Caco-2 (cell line): ENCODE data around the gene KLHL35. TPM values are rescaled to one million over a fixed set of nuclear protein-coding genes. Genes with fewer than 3 reads are reported as not detected.

Experiments used
- BruUV-seq: library from RNA; stranded (reverse); fragments of 400-500 nt; replicated peaks from 2 replicates; lab custom pipeline; 2021; lab: Mats Ljungman, UMichigan
- CTCF ChIA-PET: fragments of 300-600 bp; sonication (Branson Sonifier 250); formaldehyde crosslinking; loops from one replicate; lab custom pipeline; 2022; ENCODE audit warnings: antibody characterized with exemption; lab: Charles Lee
- POLR2A ChIA-PET: fragments of 300-600 bp; sonication (Branson Sonifier 250); formaldehyde crosslinking; loops from one replicate; lab custom pipeline; 2022; ENCODE audit warnings: antibody characterized with exemption; lab: Charles Lee
- DNase-seq, 2 experiments: peaks; one replicate each; pipeline versions ENCODE4 v3.0.0 to v3.0.0-alpha.2; 2020 to 2022
- H3K27me3 ChIP-seq: replicated peaks from 2 replicates; pipeline ENCODE4 v1.6.0; 2011; ENCODE audit warnings: low read length; ENCODE audit not compliant: control insufficient read depth, insufficient read depth
- H3K36me3 ChIP-seq: 2 replicates; pipeline ENCODE4 v1.5.1; 2011; ENCODE audit warnings: low read length; ENCODE audit not compliant: control insufficient read depth, insufficient read depth
- H3K4me1 ChIP-seq: fragments of 250-450 bp; sonication (Bioruptor Pico); 2 replicates; pipeline ENCODE4 v1.5.1; 2020; ENCODE audit warnings: mild to moderate bottlenecking
- H3K4me3 ChIP-seq: 2 replicates; pipeline ENCODE4 v1.5.1; 2011; ENCODE audit warnings: low read depth, mild to moderate bottlenecking, control low read depth, low read length
- H3K9me3 ChIP-seq: fragments of 250-450 bp; sonication (Bioruptor Pico); 2 replicates; pipeline ENCODE4 v1.5.1; 2020; ENCODE audit warnings: mild to moderate bottlenecking, moderate library complexity
- H3K27ac Mint-ChIP-seq: one replicate; pipeline ENCODE4 v1.8.0; 2022; ENCODE audit warnings: mixed read lengths; ENCODE audit not compliant: unreplicated experiment
- H3K27me3 Mint-ChIP-seq: one replicate; pipeline ENCODE4 v1.8.0; 2022; ENCODE audit warnings: mixed read lengths; ENCODE audit not compliant: insufficient read depth, unreplicated experiment
- H3K36me3 Mint-ChIP-seq: one replicate; pipeline ENCODE4 v1.8.0; 2022; ENCODE audit warnings: mild to moderate bottlenecking, mixed read lengths; ENCODE audit not compliant: insufficient read depth, unreplicated experiment
- H3K4me1 Mint-ChIP-seq: one replicate; pipeline ENCODE4 v1.8.0; 2022; ENCODE audit warnings: low read depth, mixed read lengths; ENCODE audit not compliant: unreplicated experiment
- H3K4me3 Mint-ChIP-seq: one replicate; pipeline ENCODE4 v1.8.0; 2022; ENCODE audit warnings: mild to moderate bottlenecking, moderate library complexity, mixed read lengths; ENCODE audit not compliant: unreplicated experiment
- H3K9me3 Mint-ChIP-seq: one replicate; pipeline ENCODE4 v1.8.0; 2022; ENCODE audit warnings: mixed read lengths; ENCODE audit not compliant: unreplicated experiment
- intact Hi-C: fragments of 100-400 bp; cut with micrococcal nuclease; formaldehyde crosslinking; loops from one replicate; pipeline ENCODE4 v1.10.0; 2022; ENCODE audit not compliant: unreplicated experiment
- total RNA-seq: library from RNA; stranded (reverse); gene quantifications from 2 replicates; pipeline ENCODE4 v1.2.3, GENCODE V29; 2022
- TF ChIP-seq, protein P1 (sequence below), 2 experiments: fragments of 200-600 bp in 1 of 2; IDR thresholded peaks; 1 replicate in 1 of 2; 2 replicates in 1 of 2; pipeline versions ENCODE4 v1.5.1 to v1.8.0; 2011 to 2022; ENCODE audit warnings: antibody characterized with exemption in 1 of 2, control low read depth in 1 of 2, inconsistent platforms in 1 of 2, low read depth in 1 of 2, low read length in 1 of 2, mild to moderate bottlenecking in 1 of 2, moderate library complexity in 1 of 2; ENCODE audit not compliant: insufficient read depth in 1 of 2, severe bottlenecking in 1 of 2, unreplicated experiment in 1 of 2

KLHL35 gene
- total RNA-seq, 1 experiment from 2014 or later, result 51.4 TPM

DNA sequence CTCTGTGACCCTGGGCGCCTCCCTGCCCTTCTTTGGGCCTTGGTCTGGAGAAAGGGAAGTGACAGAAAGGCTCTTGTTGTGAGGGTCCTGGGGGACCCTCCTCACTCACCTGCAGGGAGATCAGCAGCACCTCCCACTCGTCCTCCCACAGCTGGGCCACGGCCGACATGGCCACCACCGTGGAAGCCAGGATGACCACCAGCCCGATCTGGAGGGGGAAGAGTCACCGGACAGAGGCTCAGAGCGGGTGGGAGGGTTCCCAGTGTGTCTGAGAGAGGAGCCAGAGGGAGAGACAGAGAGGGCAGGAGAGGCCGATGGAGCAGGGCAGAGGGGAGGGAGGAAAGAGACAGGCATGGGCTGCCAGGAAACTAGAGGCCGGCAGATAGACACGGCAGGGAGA, 16.8 kb upstream of the KLHL35 start:
- no peaks in the 10 kb centered on the region for H3K27me3 ChIP-seq
- no peaks in the 10 kb centered on the region for H3K36me3 ChIP-seq
- no peaks in the 10 kb centered on the region for H3K36me3 Mint-ChIP-seq
- H3K9me3 ChIP-seq, result no peaks in the 10 kb centered on the region
- ChIA-PET CTCF (no interaction called here), POLR2A (interaction anchor here (0.5 kb wide), 1 partner anchor 1226 kb away, joined by 3 read pairs; no protein-coding TSS in a partner anchor)
- no peak overlapping the region for H3K4me3 Mint-ChIP-seq
- H3K9me3 Mint-ChIP-seq, result no peaks in the 10 kb centered on the region
- peak overlapping the region; percentile 32 for H3K27ac Mint-ChIP-seq
- no TSS peak for BruUV-seq
- intact Hi-C loops, result loop anchor here (5.0 kb wide), 1 partner anchor 48 kb away; no protein-coding TSS in a partner anchor
- no peak for DNase-seq
- no peaks in the 10 kb centered on the region for H3K4me1 Mint-ChIP-seq
- no peaks in the 10 kb centered on the region for H3K27me3 Mint-ChIP-seq
- TF ChIP-seq, protein P1, sequence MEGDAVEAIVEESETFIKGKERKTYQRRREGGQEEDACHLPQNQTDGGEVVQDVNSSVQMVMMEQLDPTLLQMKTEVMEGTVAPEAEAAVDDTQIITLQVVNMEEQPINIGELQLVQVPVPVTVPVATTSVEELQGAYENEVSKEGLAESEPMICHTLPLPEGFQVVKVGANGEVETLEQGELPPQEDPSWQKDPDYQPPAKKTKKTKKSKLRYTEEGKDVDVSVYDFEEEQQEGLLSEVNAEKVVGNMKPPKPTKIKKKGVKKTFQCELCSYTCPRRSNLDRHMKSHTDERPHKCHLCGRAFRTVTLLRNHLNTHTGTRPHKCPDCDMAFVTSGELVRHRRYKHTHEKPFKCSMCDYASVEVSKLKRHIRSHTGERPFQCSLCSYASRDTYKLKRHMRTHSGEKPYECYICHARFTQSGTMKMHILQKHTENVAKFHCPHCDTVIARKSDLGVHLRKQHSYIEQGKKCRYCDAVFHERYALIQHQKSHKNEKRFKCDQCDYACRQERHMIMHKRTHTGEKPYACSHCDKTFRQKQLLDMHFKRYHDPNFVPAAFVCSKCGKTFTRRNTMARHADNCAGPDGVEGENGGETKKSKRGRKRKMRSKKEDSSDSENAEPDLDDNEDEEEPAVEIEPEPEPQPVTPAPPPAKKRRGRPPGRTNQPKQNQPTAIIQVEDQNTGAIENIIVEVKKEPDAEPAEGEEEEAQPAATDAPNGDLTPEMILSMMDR (IDR thresholded peaks at IDR 0.05; ENCODE audit: insufficient read depth in 1 of 2, low read depth in 1 of 2, low read length in 1 of 2, severe bottlenecking in 1 of 2, unreplicated experiment in 1 of 2), result no peak
- no peaks in the 10 kb centered on the region for H3K4me1 ChIP-seq
- H3K4me3 ChIP-seq, result no peak overlapping the region

DNA sequence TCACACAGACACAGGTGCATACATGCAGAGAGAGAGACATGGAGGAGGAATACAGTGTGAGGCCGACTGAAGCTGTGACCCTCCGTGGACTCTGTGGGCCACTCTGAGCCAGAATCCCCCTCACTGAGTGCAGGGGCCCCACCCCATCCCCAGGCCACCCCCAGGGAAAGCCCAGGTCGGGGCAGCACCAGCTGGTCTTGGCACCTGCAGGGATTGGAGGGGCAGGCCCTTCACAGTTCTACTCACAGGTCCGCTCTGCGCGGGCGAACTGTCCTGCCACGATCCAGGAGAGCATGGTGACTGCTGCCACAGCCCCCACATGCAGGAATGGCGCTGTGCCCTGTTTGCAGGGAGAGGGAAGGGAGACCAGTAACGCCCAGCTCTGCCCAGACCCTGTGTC, 16.3 kb upstream of the KLHL35 start:
- no peak overlapping the region for H3K4me3 Mint-ChIP-seq
- no peak overlapping the region for H3K27ac Mint-ChIP-seq
- no peaks in the 10 kb centered on the region for H3K9me3 Mint-ChIP-seq
- TF ChIP-seq, protein P1 (IDR thresholded peaks at IDR 0.05; ENCODE audit: insufficient read depth in 1 of 2, low read depth in 1 of 2, low read length in 1 of 2, severe bottlenecking in 1 of 2, unreplicated experiment in 1 of 2), result no peak
- Histone ChIP-seq H3K36me3 (no peaks in the 10 kb centered on the region), H3K4me3 (no peak overlapping the region), H3K9me3 (no peaks in the 10 kb centered on the region), H3K27me3 (no peaks in the 10 kb centered on the region), H3K4me1 (no peaks in the 10 kb centered on the region)
- DNase-seq, result no peak
- intact Hi-C loops, result loop anchor here (5.0 kb wide), 1 partner anchor 48 kb away; no protein-coding TSS in a partner anchor
- no TSS peak for BruUV-seq
- POLR2A ChIA-PET, result no interaction called here
- no peaks in the 10 kb centered on the region for H3K36me3 Mint-ChIP-seq
- H3K27me3 Mint-ChIP-seq, result no peaks in the 10 kb centered on the region
- CTCF ChIA-PET, result no interaction called here
- no peaks in the 10 kb centered on the region for H3K4me1 Mint-ChIP-seq

DNA sequence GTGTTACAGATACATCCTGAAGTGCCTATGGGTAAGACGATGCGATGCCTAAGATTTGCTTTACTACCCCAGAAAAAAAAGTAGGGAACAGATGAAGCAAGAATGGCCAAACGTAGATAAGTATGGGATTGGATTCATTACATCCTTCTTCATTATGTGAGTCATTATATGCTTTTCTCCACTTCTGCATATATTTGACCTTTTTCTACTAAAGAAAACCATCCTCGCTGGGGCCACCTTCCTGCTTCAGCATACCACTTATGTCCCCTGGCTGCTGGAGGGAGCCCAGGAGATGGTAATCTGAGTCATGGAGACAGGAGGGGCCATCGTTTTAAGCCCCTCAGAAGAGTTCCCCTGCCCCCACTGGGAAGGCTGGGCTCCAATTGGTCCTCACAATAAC, 14.4 kb upstream of the KLHL35 start:
- Mint-ChIP-seq H3K4me3 (no peak overlapping the region), H3K27ac (no peak overlapping the region), H3K36me3 (no peaks in the 10 kb centered on the region), H3K9me3 (no peaks in the 10 kb centered on the region), H3K27me3 (no peaks in the 10 kb centered on the region), H3K4me1 (no peaks in the 10 kb centered on the region)
- no peaks in the 10 kb centered on the region for H3K9me3 ChIP-seq
- no peaks in the 10 kb centered on the region for H3K27me3 ChIP-seq
- H3K36me3 ChIP-seq, result no peaks in the 10 kb centered on the region
- TF ChIP-seq, protein P1 (IDR thresholded peaks at IDR 0.05; ENCODE audit: insufficient read depth in 1 of 2, low read depth in 1 of 2, low read length in 1 of 2, severe bottlenecking in 1 of 2, unreplicated experiment in 1 of 2), result no peak
- CTCF ChIA-PET, result interaction anchor here (1.2 kb wide), 1 partner anchor 59 kb away, joined by 3 read pairs; no protein-coding TSS in a partner anchor
- no peak overlapping the region for H3K4me3 ChIP-seq
- POLR2A ChIA-PET, result no interaction called here
- BruUV-seq, result no TSS peak
- intact Hi-C loops, result loop anchor here (5.0 kb wide), 1 partner anchor 50 kb away; no protein-coding TSS in a partner anchor
- H3K4me1 ChIP-seq, result no peaks in the 10 kb centered on the region
- DNase-seq, result no peak
